Measurements from ENCODE around the gene NASP. TPM values are rescaled to one million over a fixed set of nuclear protein-coding genes. Genes with fewer than 3 reads are reported as not detected.

Gene NASP, protein sequence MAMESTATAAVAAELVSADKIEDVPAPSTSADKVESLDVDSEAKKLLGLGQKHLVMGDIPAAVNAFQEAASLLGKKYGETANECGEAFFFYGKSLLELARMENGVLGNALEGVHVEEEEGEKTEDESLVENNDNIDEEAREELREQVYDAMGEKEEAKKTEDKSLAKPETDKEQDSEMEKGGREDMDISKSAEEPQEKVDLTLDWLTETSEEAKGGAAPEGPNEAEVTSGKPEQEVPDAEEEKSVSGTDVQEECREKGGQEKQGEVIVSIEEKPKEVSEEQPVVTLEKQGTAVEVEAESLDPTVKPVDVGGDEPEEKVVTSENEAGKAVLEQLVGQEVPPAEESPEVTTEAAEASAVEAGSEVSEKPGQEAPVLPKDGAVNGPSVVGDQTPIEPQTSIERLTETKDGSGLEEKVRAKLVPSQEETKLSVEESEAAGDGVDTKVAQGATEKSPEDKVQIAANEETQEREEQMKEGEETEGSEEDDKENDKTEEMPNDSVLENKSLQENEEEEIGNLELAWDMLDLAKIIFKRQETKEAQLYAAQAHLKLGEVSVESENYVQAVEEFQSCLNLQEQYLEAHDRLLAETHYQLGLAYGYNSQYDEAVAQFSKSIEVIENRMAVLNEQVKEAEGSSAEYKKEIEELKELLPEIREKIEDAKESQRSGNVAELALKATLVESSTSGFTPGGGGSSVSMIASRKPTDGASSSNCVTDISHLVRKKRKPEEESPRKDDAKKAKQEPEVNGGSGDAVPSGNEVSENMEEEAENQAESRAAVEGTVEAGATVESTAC
- 56.6 and 85.0 TPM in 2 replicates for total RNA-seq (2012; rRNA removed)
- polyA plus RNA-seq (2012; rRNA removed) = 98.2 and 124 TPM in 2 replicates
- polyA plus RNA-seq (2012; cell fraction: cytosol; rRNA removed) = 38.2 and 66.5 TPM in 2 replicates
- 47.5 and 89.7 TPM in 2 replicates for polyA plus RNA-seq (2012; cell fraction: nucleus; rRNA removed; ENCODE audit: low replicate concordance)
- Bru-seq, nascent RNA = percentile 85 among the genes with signal in this experiment
- percentile 92 among the genes with signal in this experiment for BruChase-seq, experiment 1, labeled RNA remaining after a 6-hour chase
- BruChase-seq, experiment 2, labeled RNA remaining after a 2-hour chase = percentile 92 among the genes with signal in this experiment
- long read RNA-seq, transcript NASP-202 (14 exons, 1,538 nt) = major isoform, 18 of 43 reads
- long read RNA-seq, transcript NASP-201 (15 exons, 3,207 nt) = minor isoform, 7 of 43 reads
- long read RNA-seq, partial matches to known transcripts = 8 of 43 reads
- long read RNA-seq, other reads (novel, unspliced or antisense) = 7 of 43 reads

DNA sequence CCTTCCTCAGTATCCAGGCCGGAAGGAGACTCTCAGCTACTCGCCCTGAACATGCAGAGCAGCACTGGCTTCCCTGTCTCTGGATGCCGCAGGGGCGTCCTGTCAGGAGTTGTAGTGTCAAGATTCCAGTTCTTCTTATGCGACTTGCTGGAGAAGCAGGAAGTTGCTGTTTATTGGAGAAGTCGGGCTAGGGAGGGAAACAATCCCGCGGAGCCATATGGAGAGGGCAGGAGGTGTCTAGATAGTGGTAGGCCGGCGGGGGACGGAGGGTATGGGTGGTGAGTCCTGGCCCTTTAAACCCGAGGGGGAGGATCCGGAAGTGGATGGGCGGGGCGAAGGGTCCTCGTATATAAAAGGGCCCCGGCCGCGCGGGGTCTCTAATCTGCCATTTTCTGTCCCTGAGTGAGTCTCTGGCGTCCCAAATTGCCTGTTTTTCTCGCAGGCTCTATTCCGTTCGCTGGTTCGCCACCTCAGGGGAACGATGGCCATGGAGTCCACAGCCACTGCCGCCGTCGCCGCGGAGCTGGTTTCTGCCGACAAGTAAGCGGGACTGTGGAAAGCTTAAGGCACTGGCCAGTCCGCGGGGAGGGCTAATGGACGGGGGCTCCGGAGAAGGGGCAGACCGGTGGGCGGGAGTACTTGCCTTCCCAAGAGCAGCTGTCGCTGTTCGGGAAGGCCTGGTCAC, at the start of gene NASP:
TSS of gene NASP (plus strand) at position 376 of the 685 bp plus-strand sequence. CDS start at position 482, 106 bp downstream.
- in situ Hi-C loops (cut with MboI; ENCODE audit: low sequenced_read_pairs) = no loop called here
- TF ChIP-seq, protein P1, sequence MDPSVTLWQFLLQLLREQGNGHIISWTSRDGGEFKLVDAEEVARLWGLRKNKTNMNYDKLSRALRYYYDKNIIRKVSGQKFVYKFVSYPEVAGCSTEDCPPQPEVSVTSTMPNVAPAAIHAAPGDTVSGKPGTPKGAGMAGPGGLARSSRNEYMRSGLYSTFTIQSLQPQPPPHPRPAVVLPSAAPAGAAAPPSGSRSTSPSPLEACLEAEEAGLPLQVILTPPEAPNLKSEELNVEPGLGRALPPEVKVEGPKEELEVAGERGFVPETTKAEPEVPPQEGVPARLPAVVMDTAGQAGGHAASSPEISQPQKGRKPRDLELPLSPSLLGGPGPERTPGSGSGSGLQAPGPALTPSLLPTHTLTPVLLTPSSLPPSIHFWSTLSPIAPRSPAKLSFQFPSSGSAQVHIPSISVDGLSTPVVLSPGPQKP (IDR thresholded peaks at IDR 0.05; ENCODE audit: borderline replicate concordance, low read depth, low read length) = 0 out of 2 replicates have a peak, but pooled peaks have one; percentile 19
- no peak for TF ChIP-seq MAFK (IDR thresholded peaks at IDR 0.05; ENCODE audit: low read depth, low read length)
- no peak for TF ChIP-seq NFE2L2 (IDR thresholded peaks at IDR 0.05; ENCODE audit: low read depth, low read length)
- TF ChIP-seq FOS (IDR thresholded peaks at IDR 0.05; ENCODE audit: low read depth, low read length) = no peak
- no peak for TF ChIP-seq RFX5 (IDR thresholded peaks at IDR 0.05; ENCODE audit: low read depth, low read length)
- no peak; the same call in 1 of the 2 replicates for TF ChIP-seq MXI1 (IDR thresholded peaks at IDR 0.05; ENCODE audit: borderline replicate concordance, low read depth, low read length)
- TF ChIP-seq POLR2A (IDR thresholded peaks at IDR 0.05; ENCODE audit: low read depth, low read length) = peak; percentile 99
- TF ChIP-seq MAZ (IDR thresholded peaks at IDR 0.05; ENCODE audit: borderline replicate concordance, low read depth, low read length) = no peak
- peak; percentile 69; the same call in 1 of the 2 replicates for TF ChIP-seq CHD1 (IDR thresholded peaks at IDR 0.05; ENCODE audit: low read depth, low read length)
- TF ChIP-seq, protein P2, sequence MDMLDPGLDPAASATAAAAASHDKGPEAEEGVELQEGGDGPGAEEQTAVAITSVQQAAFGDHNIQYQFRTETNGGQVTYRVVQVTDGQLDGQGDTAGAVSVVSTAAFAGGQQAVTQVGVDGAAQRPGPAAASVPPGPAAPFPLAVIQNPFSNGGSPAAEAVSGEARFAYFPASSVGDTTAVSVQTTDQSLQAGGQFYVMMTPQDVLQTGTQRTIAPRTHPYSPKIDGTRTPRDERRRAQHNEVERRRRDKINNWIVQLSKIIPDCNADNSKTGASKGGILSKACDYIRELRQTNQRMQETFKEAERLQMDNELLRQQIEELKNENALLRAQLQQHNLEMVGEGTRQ (IDR thresholded peaks at IDR 0.05; ENCODE audit: low read depth, low read length) = no peak

More for the DNA sequence above, at the start of gene NASP:
- Histone ChIP-seq H3K4me1 (ENCODE audit: control insufficient read depth, insufficient read depth, low read length) (no peaks in the 10 kb centered on the region; the same call in none of the 2 replicates), H2BK15ac (ENCODE audit: low read depth, low read length) (peak within 1 kb of the TSS; percentile 29; the same call in 1 of the 3 replicates), H3K36me3 (ENCODE audit: control insufficient read depth, insufficient read depth, low read length) (no peaks in the 10 kb centered on the region), H3K79me1 (ENCODE audit: low read depth in 1 of 2, low read length in 2 of 2) (peaks cover 0 to 18% of the 10 kb centered on the region in 2 experiments; a peak in 2 of 4 replicates), H4K8ac (ENCODE audit: low read depth in 2 of 2, low read length in 2 of 2) (peak within 1 kb of the TSS; percentile 37 to 84; a peak in 3 of 4 replicates), H2AK5ac (ENCODE audit: low read depth, low read length) (peak within 1 kb of the TSS; percentile 76), H3K27me3 (ENCODE audit: control insufficient read depth, insufficient read depth, low read length) (no peaks in the 10 kb centered on the region), H2BK120ac (ENCODE audit: low read depth, low read length) (peak within 1 kb of the TSS; percentile 41), H3K9me3 (ENCODE audit: control insufficient read depth, insufficient read depth, low read length) (no peaks in the 10 kb centered on the region), H3K27ac (ENCODE audit: insufficient read depth, low read length) (peak within 1 kb of the TSS; percentile 85), H3K23ac (ENCODE audit: low read depth, low read length) (peak within 1 kb of the TSS; percentile 78), H4K91ac (ENCODE audit: insufficient read depth, low read depth, low read length) (peak within 1 kb of the TSS; percentile 67), H3K18ac (ENCODE audit: low read depth, low read length) (peak within 1 kb of the TSS; percentile 28), H4K5ac (ENCODE audit: low read depth, low read length) (peak within 1 kb of the TSS; percentile 11; the same call in 1 of the 2 replicates), H3K4ac (ENCODE audit: low read depth, low read length) (peak within 1 kb of the TSS; percentile 83), H4K20me1 (ENCODE audit: insufficient read depth, low read length) (peaks cover 43% of the 10 kb centered on the region), H3K14ac (replicated peaks; ENCODE audit: low read depth, low read length) (peak within 1 kb of the TSS; percentile 85), H2BK20ac (ENCODE audit: low read depth, low read length) (no peak within 1 kb of the TSS), H2AK9ac (replicated peaks; ENCODE audit: low read depth, low read length, poor library complexity) (peak within 1 kb of the TSS; percentile 91), H2BK5ac (ENCODE audit: low read depth, low read length, poor library complexity, severe bottlenecking) (peak within 1 kb of the TSS; percentile 77), H2AFZ (replicated peaks; ENCODE audit: low read length, poor library complexity) (peak within 1 kb of the TSS; percentile 98), H3K9ac (ENCODE audit: low read depth, low read length) (peak within 1 kb of the TSS; percentile 85), H3K4me2 (ENCODE audit: low read depth, low read length) (peak within 1 kb of the TSS; percentile 89), H3K56ac (ENCODE audit: extremely low read depth, insufficient read depth, low read length) (peak within 1 kb of the TSS; percentile 83), H3K9me1 (ENCODE audit: insufficient read depth, low read length) (no peaks in the 10 kb centered on the region; the same call in 1 of the 2 replicates), H3K4me3 (ENCODE audit: insufficient read depth, low read depth, low read length) (peak within 1 kb of the TSS; percentile 61)
- WGBS, 2 experiments (ENCODE audit: extremely low coverage in 2 of 2, insufficient read length in 1 of 2) = 1% methylated on average over 9 of the region's 41 CpGs; no CpG with 5 or more reads in 1 of the 2 experiments
- CTCF ChIA-PET = interaction anchor here (0.6 kb wide), 1 partner anchor 71 kb away, joined by 3 read pairs; no protein-coding TSS in a partner anchor
- POLR2A ChIA-PET (ENCODE audit: unreplicated experiment) = interaction anchor here (1.2 kb wide), 1 partner anchor 9 kb away, joined by 4 read pairs; no protein-coding TSS in a partner anchor
- DNase-seq (peak; percentile 68), ATAC-seq (ENCODE audit: low read depth) (peak; percentile 75)
- intact Hi-C loops (cut with micrococcal nuclease) (loop anchor here (5.0 kb wide), 1 partner anchor 298 kb away; no protein-coding TSS in a partner anchor), dilution Hi-C loops (cut with HindIII; ENCODE audit: low sequenced_read_pairs, unreplicated experiment) (no loop called here)
- BruUV-seq (replicated peaks) = no TSS peak
